PFSK-1 (cell line): ENCODE measurements around the gene RNH1.

Experiments
- FOXP2 ChIP-seq: optimal IDR thresholded peaks from 2 replicates; pipeline ENCODE3; 2011; ENCODE audit warnings: borderline replicate concordance, control low read depth, inconsistent platforms; ENCODE audit not compliant: insufficient read depth; ENCODE audit errors: extremely low read length, extremely low read depth
- POLR2AphosphoS5 ChIP-seq: IDR thresholded peaks from 2 replicates; pipeline ENCODE4 v1.6.1; 2012; ENCODE audit warnings: low read depth, mild to moderate bottlenecking, control low read depth, low read length, moderate library complexity
- REST ChIP-seq, 2 experiments: IDR thresholded peaks; 2 replicates each; pipeline versions ENCODE4 v1.6.1 to v1.8.0; 2011 to 2012; ENCODE audit warnings: low read depth in 2 of 2, low read length in 2 of 2, control low read depth in 1 of 2, inconsistent platforms in 1 of 2, mild to moderate bottlenecking in 1 of 2, moderate library complexity in 1 of 2; ENCODE audit not compliant: insufficient read depth in 1 of 2
- SIN3A ChIP-seq: IDR thresholded peaks from 2 replicates; pipeline ENCODE4 v1.6.1; 2012; ENCODE audit warnings: mild to moderate bottlenecking, low read length, moderate library complexity, borderline replicate concordance; ENCODE audit not compliant: insufficient read depth
- TAF1 ChIP-seq: IDR thresholded peaks from 2 replicates; pipeline ENCODE4 v1.6.1; 2012; ENCODE audit warnings: low read length, control low read depth, borderline replicate concordance; ENCODE audit not compliant: insufficient read depth

RNH1 gene

GRCh38 chr11:540583-541432 lies 33.8 kb upstream of the RNH1 start:
- no peak for TF ChIP-seq SIN3A
- TF ChIP-seq REST (IDR thresholded peaks at IDR 0.05; ENCODE audit: insufficient read depth in 1 of 2, low read depth in 2 of 2, low read length in 2 of 2) = no peak
- TF ChIP-seq TAF1 = no peak
- no peak for TF ChIP-seq FOXP2
- TF ChIP-seq POLR2AphosphoS5 = no peak

- TF ChIP-seq FOXP2 = no peak
Measured at GRCh38 chr11:539971-540481, 33.0 kb upstream of the RNH1 start.

GRCh38 chr11:538431-539051 lies 31.5 kb upstream of the RNH1 start:
- no peak for TF ChIP-seq POLR2AphosphoS5
- TF ChIP-seq REST (IDR thresholded peaks at IDR 0.05; ENCODE audit: insufficient read depth in 1 of 2, low read depth in 2 of 2, low read length in 2 of 2) = no peak
- TF ChIP-seq TAF1 = no peak
- TF ChIP-seq SIN3A = no peak
- no peak for TF ChIP-seq FOXP2

DNA sequence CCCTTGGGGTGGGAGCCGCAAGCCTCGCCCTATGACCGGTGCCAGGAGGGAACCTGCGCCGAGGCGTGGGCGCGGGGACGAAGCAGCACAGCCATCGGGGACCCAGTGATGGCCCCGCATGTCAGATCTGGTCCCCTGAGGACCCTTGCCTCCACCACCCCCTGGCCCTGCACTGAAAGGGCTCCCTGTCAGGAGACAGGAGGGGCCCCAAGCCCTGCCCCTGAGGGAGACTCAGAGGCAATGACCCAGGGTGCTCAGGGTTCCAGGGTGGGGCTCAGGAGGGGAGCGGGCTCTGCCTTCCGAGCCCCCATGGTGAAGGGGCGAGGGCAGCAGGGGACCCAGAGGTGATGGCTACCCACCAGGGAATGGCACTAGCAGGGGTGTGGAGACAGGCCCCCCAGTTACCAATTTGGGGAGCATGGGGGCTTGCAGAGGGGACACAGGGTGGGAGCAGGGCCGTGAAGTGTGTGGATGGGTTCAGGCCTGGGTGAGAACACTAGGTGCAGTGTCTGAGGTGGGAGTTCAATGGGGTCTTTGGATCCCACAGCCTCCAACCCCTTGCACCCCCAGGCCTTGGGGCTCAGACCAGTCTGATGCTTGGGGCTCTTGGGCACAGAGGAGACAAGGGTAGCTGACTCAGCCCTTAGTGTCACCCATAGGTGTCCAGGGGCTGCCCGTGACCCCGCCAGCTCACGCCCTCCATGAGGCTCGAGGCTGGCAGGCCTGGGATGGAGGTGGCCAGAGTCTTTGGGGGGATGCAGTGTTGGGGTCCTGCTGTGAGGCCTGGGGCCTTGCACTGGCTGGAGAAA lies 30.8 kb upstream of the RNH1 start:
- no peak for TF ChIP-seq TAF1
- no peak for TF ChIP-seq SIN3A
- TF ChIP-seq FOXP2 = no peak
- no peak for TF ChIP-seq REST (IDR thresholded peaks at IDR 0.05; ENCODE audit: insufficient read depth in 1 of 2, low read depth in 2 of 2, low read length in 2 of 2)
- TF ChIP-seq POLR2AphosphoS5 = no peak
